GM12801 (cell line): ENCODE results near the gene FBN1.

Experiments used
- TF ChIP-seq, protein P1 (sequence below): IDR thresholded peaks from one replicate; pipeline ENCODE4 v1.5.1; 2011; ENCODE audit warnings: control low read depth; ENCODE audit not compliant: insufficient read length; ENCODE audit errors: extremely low read depth

FBN1 gene

DNA sequence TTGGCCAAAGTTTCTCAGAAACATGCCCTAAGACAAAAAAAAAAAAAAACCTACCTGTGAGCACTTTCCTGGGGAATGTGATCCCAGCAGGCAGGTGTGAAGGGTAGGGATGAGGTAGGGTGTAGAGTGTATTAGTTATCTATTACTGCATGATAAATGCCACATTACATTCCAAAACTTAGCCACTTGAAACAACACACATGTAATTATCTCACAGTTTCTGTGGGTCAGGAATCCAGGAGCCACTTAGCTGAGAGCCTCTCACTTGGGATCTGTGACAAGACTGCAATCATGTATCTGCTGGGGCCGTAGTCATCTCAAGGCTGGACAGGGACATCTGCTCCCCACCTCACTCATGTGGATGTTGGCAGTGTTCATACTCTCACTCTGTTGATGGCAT is 18.9 kb upstream of the FBN1 start:
- TF ChIP-seq, protein P1, sequence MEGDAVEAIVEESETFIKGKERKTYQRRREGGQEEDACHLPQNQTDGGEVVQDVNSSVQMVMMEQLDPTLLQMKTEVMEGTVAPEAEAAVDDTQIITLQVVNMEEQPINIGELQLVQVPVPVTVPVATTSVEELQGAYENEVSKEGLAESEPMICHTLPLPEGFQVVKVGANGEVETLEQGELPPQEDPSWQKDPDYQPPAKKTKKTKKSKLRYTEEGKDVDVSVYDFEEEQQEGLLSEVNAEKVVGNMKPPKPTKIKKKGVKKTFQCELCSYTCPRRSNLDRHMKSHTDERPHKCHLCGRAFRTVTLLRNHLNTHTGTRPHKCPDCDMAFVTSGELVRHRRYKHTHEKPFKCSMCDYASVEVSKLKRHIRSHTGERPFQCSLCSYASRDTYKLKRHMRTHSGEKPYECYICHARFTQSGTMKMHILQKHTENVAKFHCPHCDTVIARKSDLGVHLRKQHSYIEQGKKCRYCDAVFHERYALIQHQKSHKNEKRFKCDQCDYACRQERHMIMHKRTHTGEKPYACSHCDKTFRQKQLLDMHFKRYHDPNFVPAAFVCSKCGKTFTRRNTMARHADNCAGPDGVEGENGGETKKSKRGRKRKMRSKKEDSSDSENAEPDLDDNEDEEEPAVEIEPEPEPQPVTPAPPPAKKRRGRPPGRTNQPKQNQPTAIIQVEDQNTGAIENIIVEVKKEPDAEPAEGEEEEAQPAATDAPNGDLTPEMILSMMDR = no peak

DNA sequence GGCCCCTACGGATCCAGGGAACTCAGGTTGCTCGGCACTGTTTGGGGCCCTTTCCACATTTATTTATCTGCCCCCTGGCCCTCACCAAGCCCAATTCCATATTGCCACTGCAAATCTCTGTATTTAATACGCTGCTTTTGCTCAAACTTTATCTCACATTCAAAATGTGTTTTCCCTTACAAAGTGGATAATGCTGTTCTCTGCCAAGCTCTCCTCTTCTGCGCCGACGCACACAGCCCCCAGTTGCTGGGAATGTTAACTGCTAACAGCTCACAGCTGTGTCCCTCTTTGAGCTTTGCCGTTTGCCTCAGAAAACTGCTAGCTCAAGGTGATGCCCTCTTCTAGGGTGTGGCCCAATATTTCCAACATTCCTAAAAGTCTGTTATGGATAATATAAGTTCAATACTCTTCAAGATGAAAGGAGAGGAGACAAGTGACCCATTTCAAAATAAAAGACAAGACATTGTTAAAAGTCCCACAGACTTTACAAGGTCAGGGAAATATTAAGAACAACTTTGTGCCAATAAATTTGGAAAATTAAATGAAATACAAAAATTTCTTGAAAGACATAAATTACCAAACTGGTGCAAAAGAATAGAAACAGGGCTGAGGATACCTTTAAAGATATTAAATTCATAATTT is 12.6 kb upstream of the FBN1 start:
- TF ChIP-seq, protein P1 = no peak

DNA sequence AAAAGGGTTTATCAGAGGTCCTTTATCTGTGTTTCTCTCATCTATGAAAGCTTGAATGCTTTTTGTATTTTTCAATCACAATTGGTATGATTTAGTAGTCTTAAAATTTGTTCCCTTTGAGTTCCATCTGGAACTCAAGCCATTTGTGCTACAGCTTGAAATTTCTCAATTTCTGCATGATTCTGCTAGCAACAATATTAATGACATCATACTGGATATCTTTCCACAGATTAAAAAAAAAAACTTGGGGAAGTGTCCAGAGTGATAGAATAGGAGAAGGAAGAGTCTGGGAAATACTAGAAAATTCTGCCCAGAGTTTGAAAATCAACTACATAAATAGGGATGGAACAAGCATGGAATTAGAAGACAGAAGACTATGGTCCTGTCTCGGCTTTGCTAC is 9.3 kb upstream of the FBN1 start:
- TF ChIP-seq, protein P1 = no peak

DNA sequence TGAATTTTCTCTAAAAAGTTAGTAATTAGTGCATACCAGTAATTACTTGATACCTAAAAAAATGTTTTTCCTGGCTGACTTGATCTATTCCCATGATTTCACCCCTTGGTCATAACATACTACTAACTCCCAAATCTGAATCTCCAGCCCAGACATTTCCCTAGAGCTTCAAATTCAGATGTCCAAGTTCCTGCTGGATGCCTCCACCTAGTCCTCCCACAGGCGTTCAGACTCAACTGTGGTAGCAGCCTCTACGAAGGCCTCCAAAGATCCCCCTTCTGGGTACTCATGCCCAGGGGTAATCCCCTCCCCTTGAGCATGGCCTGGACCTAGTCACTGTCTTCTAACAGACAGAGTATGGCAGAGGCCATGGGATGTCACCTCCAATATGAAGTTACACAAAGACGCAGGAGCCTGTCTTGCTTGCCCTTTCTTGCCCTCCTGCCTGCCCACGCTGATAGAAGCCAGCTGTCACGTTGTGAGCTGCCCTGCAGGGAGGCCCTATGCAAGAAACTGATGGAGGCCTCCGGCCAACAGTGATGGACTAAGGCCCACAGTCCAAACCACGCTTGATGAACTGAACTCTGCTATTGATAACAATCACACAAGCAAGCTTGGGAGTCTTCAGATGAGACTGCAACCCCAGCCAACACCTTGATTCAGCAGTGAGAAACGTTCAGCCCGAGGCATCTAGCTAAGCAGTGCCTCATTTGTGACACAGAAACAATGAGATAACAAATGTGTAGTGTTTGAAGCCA is 8.6 kb upstream of the FBN1 start:
- TF ChIP-seq, protein P1 = no peak

DNA sequence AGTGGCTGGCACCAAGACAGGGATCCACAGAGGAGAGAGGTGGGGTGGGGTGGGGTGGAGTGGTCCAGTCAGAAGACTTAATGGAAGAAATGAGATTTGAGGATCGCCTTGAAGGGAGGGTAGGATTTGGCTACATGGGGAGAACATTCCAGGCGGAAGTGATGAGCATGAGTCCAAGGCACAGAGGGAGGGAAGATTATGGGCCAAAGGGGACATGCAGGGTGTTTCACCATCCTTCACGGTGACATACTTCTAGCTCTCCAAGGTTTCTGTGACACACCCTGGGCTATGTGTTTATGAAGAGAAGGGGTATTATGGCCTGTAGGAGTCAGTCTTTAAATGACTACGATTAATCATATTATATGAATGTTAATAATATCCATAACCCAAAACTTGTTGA is 7.7 kb upstream of the FBN1 start:
- TF ChIP-seq, protein P1 = no peak

DNA sequence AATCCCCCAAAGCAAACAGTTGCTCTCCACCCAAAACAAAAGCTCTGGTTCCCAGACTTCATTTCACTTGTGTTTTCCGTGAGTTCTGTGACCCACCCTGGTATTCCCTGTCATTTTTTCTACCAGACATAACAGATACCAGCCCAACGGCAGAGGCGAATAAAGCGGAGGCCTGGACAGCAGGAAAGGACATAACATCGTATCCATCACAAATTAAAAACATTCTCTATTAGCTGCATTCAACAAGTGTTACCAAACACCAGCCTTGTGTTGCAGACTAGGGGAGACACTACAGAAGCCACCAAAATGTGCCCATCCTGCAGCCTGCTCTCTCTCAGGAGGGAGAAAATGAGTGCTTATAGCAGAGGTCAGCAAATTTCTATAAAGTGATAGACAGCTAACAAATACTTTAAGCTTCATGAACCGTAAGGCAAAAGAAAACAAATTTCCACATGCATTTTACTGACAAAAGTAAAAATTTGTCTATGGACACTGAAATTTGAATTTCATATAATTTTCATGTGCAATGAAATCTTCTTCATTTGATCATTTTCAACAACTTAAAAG is 7.1 kb upstream of the FBN1 start:
- TF ChIP-seq, protein P1 = no peak

DNA sequence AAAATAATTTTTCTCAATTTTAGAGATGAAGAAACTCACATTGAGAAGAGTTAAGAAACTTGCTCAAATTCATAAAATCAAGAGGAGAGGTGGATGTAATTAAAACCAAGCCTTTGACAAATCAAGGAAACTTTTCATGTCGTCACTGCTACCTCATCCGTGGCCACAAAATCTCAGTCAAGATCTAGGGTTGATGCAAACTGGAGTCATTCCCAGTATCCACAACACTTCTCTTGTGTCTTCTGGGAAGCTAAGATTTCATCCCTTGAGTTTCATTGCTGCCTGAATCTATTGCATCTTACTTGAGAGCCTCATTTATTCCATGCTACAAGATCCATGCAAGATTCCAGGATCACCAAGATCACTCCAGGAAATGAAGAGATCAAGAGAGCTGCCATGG is 5.4 kb upstream of the FBN1 start:
- TF ChIP-seq, protein P1 = no peak
